DND-41 (cell line): ENCODE measurements around the gene AATK.

Experiments
- CTCF ChIP-seq: IDR thresholded peaks from 2 replicates; pipeline ENCODE4 v1.5.1; 2012; ENCODE audit warnings: borderline replicate concordance, low read length, moderate library complexity, mild to moderate bottlenecking; ENCODE audit not compliant: poor library complexity, severe bottlenecking; ENCODE audit errors: extremely low read depth
- EZH2 ChIP-seq: IDR thresholded peaks from 3 replicates; pipeline ENCODE4 v1.6.1; 2012; ENCODE audit warnings: borderline replicate concordance, low read depth, mild to moderate bottlenecking, moderate library complexity, low read length, inconsistent platforms; ENCODE audit not compliant: severe bottlenecking

DNA sequence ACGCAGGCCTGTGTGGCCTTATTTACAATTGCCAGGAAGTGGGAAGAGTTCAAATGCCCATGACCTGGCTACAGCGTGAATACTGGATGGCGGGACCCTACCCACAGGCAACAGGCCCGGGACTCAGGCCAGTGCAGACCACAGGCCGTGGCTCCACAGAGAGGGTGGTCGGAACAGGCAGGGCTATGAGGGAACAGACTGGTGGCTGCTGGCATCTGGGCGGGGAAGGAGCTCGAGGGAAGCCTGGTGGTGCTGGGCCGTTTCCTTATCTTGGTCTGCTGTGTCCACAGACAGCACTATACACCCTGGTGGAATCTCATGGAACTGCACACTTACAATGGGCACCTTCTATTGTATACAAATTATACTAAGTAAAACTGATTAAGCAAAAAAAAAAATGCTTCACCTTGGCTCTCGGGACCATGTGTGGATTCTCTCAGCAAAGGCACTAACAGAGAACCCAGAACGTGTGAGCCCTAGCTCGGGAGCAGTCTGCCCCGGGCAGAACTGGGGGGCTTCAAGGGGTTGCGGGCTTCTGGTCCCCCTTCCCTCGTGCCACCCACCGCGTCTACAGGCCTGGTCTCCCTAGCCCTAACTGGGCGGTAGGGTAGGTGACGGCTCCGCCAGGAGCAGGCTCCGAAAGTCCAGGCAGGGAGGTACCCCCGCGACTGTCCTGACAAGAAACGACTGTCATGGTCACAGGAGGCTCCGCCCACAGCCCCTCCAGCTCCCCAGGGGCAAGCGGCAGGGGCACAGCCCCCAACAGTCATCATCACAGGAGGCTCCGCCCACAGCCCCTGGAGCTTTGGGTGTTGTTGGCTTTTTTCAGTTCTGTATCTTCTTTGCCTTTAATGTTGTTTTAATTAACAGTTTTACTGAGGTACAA lies 34.9 kb upstream of the AATK start:
- TF ChIP-seq CTCF (peak; percentile 56), EZH2 (no peak)
